ENCODE measurements around the gene MYO5C. TPM values are rescaled to one million over a fixed set of nuclear protein-coding genes. Genes with fewer than 3 reads are reported as not detected.

The MYO5C gene
- total and polyA plus RNA-seq, 2 donors (not counting 3 experiments of a cell fraction or from before 2014, with no cell fraction given) = 7.5 to 19.4 TPM

GRCh38 chr15:52263563-52264282 is 31.9 kb downstream of the MYO5C start:
- FAIRE-seq (no peak), DNase-seq (ENCODE audit: low read depth, low spot score) (no peak)
- CTCF ChIA-PET = no interaction called here
- Histone ChIP-seq H3K9me1 (replicated peaks; ENCODE audit: control insufficient read depth, extremely low read depth, insufficient read depth, low read length) (no peaks in the 10 kb centered on the region), H3K36me3 (ENCODE audit: control insufficient read depth in 2 of 2, extremely low read depth in 1 of 2, insufficient read depth in 2 of 2, low read length in 2 of 2) (peaks cover 0 to 5% of the 10 kb centered on the region in 2 experiments), H3K4me3 (replicated peaks in 1 of 3; ENCODE audit: insufficient read depth in 1 of 3, low read depth in 1 of 3, low read length in 3 of 3) (no peak overlapping the region), H3K4me1 (ENCODE audit: control insufficient read depth, extremely low read depth, insufficient read depth, low read length) (peaks cover 17% of the 10 kb centered on the region), H2AFZ (ENCODE audit: low read depth, low read length) (no peak overlapping the region), H3K9ac (replicated peaks; ENCODE audit: extremely low read depth, insufficient read depth, low read length) (no peak overlapping the region), H3K4me2 (ENCODE audit: insufficient read depth, low read length) (no peak overlapping the region), H3K27me3 (ENCODE audit: control insufficient read depth in 2 of 2, insufficient read depth in 2 of 2, low read length in 2 of 2) (no peaks in the 10 kb centered on the region), H3K9me3 (replicated peaks; ENCODE audit: control insufficient read depth, insufficient read depth, low read length) (no peaks in the 10 kb centered on the region), H3K27ac (ENCODE audit: insufficient read depth, low read depth, low read length) (no peak overlapping the region), H3K79me2 (ENCODE audit: control insufficient read depth, insufficient read depth, low read length) (no peaks in the 10 kb centered on the region), H4K20me1 (replicated peaks; ENCODE audit: control insufficient read depth, extremely low read depth, insufficient read depth, low read length) (no peaks in the 10 kb centered on the region)
- dilution Hi-C loops (cut with MboI; ENCODE audit: extremely low pct_ligation_motif_present, low sequenced_read_pairs) = no loop called here
- TF ChIP-seq GATA2 (IDR thresholded peaks at IDR 0.05; ENCODE audit: insufficient read depth, insufficient read length, low read depth, low read length) (no peak), FOS (IDR thresholded peaks at IDR 0.05; ENCODE audit: borderline replicate concordance, insufficient read depth, low read length) (no peak), POLR2A (IDR thresholded peaks at IDR 0.05; ENCODE audit: low read depth, low read length) (no peak), EZH2 (IDR thresholded peaks at IDR 0.05; ENCODE audit: borderline replicate concordance, low read depth, low read length, severe bottlenecking) (no peak), POLR2AphosphoS5 (IDR thresholded peaks at IDR 0.05; ENCODE audit: insufficient read depth, low read depth, low read length) (no peak), JUN (IDR thresholded peaks at IDR 0.05; ENCODE audit: borderline replicate concordance, insufficient read depth, insufficient read length, low read depth) (no peak), MYC (IDR thresholded peaks at IDR 0.05; ENCODE audit: low read depth, low read length) (no peak)
- TF ChIP-seq, protein P1, sequence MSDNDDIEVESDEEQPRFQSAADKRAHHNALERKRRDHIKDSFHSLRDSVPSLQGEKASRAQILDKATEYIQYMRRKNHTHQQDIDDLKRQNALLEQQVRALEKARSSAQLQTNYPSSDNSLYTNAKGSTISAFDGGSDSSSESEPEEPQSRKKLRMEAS (IDR thresholded peaks at IDR 0.05; ENCODE audit: insufficient read depth, insufficient read length) = no peak
- TF ChIP-seq, protein P2, sequence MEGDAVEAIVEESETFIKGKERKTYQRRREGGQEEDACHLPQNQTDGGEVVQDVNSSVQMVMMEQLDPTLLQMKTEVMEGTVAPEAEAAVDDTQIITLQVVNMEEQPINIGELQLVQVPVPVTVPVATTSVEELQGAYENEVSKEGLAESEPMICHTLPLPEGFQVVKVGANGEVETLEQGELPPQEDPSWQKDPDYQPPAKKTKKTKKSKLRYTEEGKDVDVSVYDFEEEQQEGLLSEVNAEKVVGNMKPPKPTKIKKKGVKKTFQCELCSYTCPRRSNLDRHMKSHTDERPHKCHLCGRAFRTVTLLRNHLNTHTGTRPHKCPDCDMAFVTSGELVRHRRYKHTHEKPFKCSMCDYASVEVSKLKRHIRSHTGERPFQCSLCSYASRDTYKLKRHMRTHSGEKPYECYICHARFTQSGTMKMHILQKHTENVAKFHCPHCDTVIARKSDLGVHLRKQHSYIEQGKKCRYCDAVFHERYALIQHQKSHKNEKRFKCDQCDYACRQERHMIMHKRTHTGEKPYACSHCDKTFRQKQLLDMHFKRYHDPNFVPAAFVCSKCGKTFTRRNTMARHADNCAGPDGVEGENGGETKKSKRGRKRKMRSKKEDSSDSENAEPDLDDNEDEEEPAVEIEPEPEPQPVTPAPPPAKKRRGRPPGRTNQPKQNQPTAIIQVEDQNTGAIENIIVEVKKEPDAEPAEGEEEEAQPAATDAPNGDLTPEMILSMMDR (IDR thresholded peaks at IDR 0.05; ENCODE audit: extremely low read depth in 1 of 2, insufficient read depth in 1 of 2, low read depth in 1 of 2, low read length in 2 of 2) = no peak
- intact Hi-C loops (cut with micrococcal nuclease) = no loop called here
- POLR2A ChIA-PET = no interaction called here
- no TSS peak for BruUV-seq (replicated peaks)
